GM12872 (cell line): ENCODE results near the gene GGN.

Experiments used
- CTCF ChIP-seq: IDR thresholded peaks from 3 replicates; pipeline ENCODE4 v1.5.1; 2011; ENCODE audit warnings: low read depth, mild to moderate bottlenecking, low read length, moderate library complexity; ENCODE audit not compliant: insufficient read depth

Gene GGN

GRCh38 chr19:38374332-38375097 is 13.3 kb downstream of the GGN start, which contains the start of gene PSMD8:
Gene PSMD8 (plus strand): TSS chr19:38374571. CDS start chr19:38374602, 31 bp downstream.
- 0 out of 3 replicates have a peak, but pooled peaks have one; percentile 19 for TF ChIP-seq CTCF

- TF ChIP-seq CTCF = no peak
Measured at GRCh38 chr19:38373907-38374331, 13.9 kb downstream of the GGN start.

GRCh38 chr19:38371081-38371480 is 16.8 kb downstream of the GGN start:
- no peak for TF ChIP-seq CTCF

GRCh38 chr19:38370299-38370698 is 17.5 kb downstream of the GGN start:
- no peak for TF ChIP-seq CTCF

- TF ChIP-seq CTCF = no peak
Measured at GRCh38 chr19:38369584-38369983, 18.2 kb downstream of the GGN start.

- no peak for TF ChIP-seq CTCF
Measured at GRCh38 chr19:38367041-38367440, 20.8 kb downstream of the GGN start.

GRCh38 chr19:38362076-38362945 is 25.5 kb downstream of the GGN start:
- TF ChIP-seq CTCF = no peak
